Neural cell (in vitro differentiated cells): ENCODE measurements around the gene CLEC1B. TPM values are rescaled to one million over a fixed set of nuclear protein-coding genes. Genes with fewer than 3 reads are reported as not detected.

Experiments
- H2AFZ ChIP-seq: fragments of 200-600, 300-800 bp; sonication (generic), shearing (Covaris generic); 2 replicates; pipeline ENCODE4 v1.6.0; 2014; ENCODE audit warnings: low read depth, mild to moderate bottlenecking, antibody characterized with exemption, low read length, moderate library complexity
- H3F3A ChIP-seq: fragments of 200-600 bp; shearing (Covaris generic); 2 replicates; pipeline ENCODE4 v1.6.1; 2016; ENCODE audit warnings: mild to moderate bottlenecking, moderate library complexity, mixed read lengths, antibody characterized with exemption, low read length; ENCODE audit not compliant: insufficient read depth, poor library complexity, severe bottlenecking
- H3K27ac ChIP-seq: fragments of 200-600, 300-800 bp; sonication (generic), shearing (Covaris generic); 2 replicates; pipeline ENCODE4 v1.5.1; 2014; ENCODE audit warnings: mild to moderate bottlenecking, low read length, moderate library complexity
- H3K27me3 ChIP-seq: fragments of 300-800, 200-600 bp; sonication (generic), shearing (Covaris generic); 2 replicates; pipeline ENCODE4 v1.6.0; 2014; ENCODE audit warnings: mild to moderate bottlenecking, low read depth, low read length, moderate library complexity; ENCODE audit not compliant: insufficient read depth
- H3K36me3 ChIP-seq: fragments of 300-800, 200-600 bp; sonication (generic), shearing (Covaris generic); 2 replicates; pipeline ENCODE4 v1.5.1; 2014; ENCODE audit warnings: mild to moderate bottlenecking, antibody characterized with exemption, low read length, moderate library complexity; ENCODE audit not compliant: insufficient read depth
- H3K4me2 ChIP-seq: fragments of 300-800, 200-600 bp; sonication (generic), shearing (Covaris generic); 2 replicates; pipeline ENCODE4 v1.6.0; 2014; ENCODE audit warnings: mild to moderate bottlenecking, low read length
- H3K4me3 ChIP-seq: fragments of 300-800, 200-600 bp; sonication (generic), shearing (Covaris generic); 2 replicates; pipeline ENCODE4 v1.5.1; 2014; ENCODE audit warnings: mild to moderate bottlenecking, low read length, moderate library complexity
- H3K79me2 ChIP-seq: fragments of 200-600 bp; shearing (Covaris generic); replicated peaks from 2 replicates; pipeline ENCODE4 v1.6.0; 2014; ENCODE audit warnings: mild to moderate bottlenecking, low read length, moderate library complexity; ENCODE audit not compliant: insufficient read depth
- H3K9ac ChIP-seq: fragments of 300-800, 200-600 bp; sonication (generic), shearing (Covaris generic); 2 replicates; pipeline ENCODE4 v1.6.1; 2016; ENCODE audit warnings: mild to moderate bottlenecking, low read length, mixed read lengths
- H3K9me2 ChIP-seq: fragments of 200-600 bp; shearing (Covaris generic); 2 replicates; pipeline ENCODE4 v1.6.1; 2016; ENCODE audit warnings: mild to moderate bottlenecking, low read length, mixed read lengths; ENCODE audit not compliant: insufficient read depth
- H3K9me3 ChIP-seq: fragments of 200-600, 300-800 bp; sonication (generic), shearing (Covaris generic); 2 replicates; pipeline ENCODE4 v1.6.1; 2016; ENCODE audit warnings: mild to moderate bottlenecking, mixed run types, low read length, moderate library complexity, mixed read lengths
- H4K20me1 ChIP-seq: fragments of 200-600 bp; shearing (Covaris generic); 2 replicates; pipeline ENCODE4 v1.6.1; 2016; ENCODE audit warnings: mild to moderate bottlenecking, mixed run types; ENCODE audit not compliant: insufficient read depth
- EP300 ChIP-seq: fragments of 450-650 bp; conservative IDR thresholded peaks from 2 replicates; pipeline ENCODE4 v1.6.1; 2014; ENCODE audit warnings: antibody characterized with exemption, mild to moderate bottlenecking, moderate library complexity; ENCODE audit not compliant: poor library complexity, severe bottlenecking
- EZH2 ChIP-seq: fragments of 200-600, 300-800 bp; shearing (Covaris generic), sonication (generic); IDR thresholded peaks from 2 replicates; pipeline ENCODE4 v1.6.1; 2014; ENCODE audit warnings: antibody characterized with exemption, low read length, borderline replicate concordance, mild to moderate bottlenecking; ENCODE audit not compliant: insufficient read depth, poor library complexity, severe bottlenecking
- MXI1 ChIP-seq: fragments of 450-650 bp; conservative IDR thresholded peaks from 2 replicates; pipeline ENCODE4 v1.6.1; 2014; ENCODE audit warnings: antibody characterized with exemption, mild to moderate bottlenecking; ENCODE audit not compliant: poor library complexity, severe bottlenecking
- POLR2AphosphoS5 ChIP-seq: IDR thresholded peaks from 2 replicates; pipeline ENCODE4 v1.6.1; 2012
- RAD21 ChIP-seq: fragments of 450-650 bp; conservative IDR thresholded peaks from 2 replicates; pipeline ENCODE4 v1.6.1; 2014; ENCODE audit warnings: antibody characterized with exemption, mild to moderate bottlenecking, moderate library complexity
- REST ChIP-seq: IDR thresholded peaks from 2 replicates; pipeline ENCODE4 v1.6.1; 2012; ENCODE audit warnings: borderline replicate concordance
- SMC3 ChIP-seq: fragments of 450-650 bp; conservative IDR thresholded peaks from 2 replicates; pipeline ENCODE4 v1.6.1; 2014; ENCODE audit warnings: antibody characterized with exemption, mild to moderate bottlenecking, moderate library complexity; ENCODE audit not compliant: poor library complexity
- TAF1 ChIP-seq: IDR thresholded peaks from 2 replicates; pipeline ENCODE4 v1.6.1; 2012; ENCODE audit warnings: low read depth
- polyA minus RNA-seq: library from RNA; depleted of rRNA, polyadenylated mRNA; stranded (reverse); fragments of >200 nt; gene quantifications from 2 replicates; pipeline ENCODE4 v1.2.3, GENCODE V29; 2014
- polyA plus RNA-seq: library from polyadenylated mRNA; depleted of rRNA; stranded (reverse); fragments of >200 nt; gene quantifications from 2 replicates; pipeline ENCODE4 v1.2.3, GENCODE V29; 2014
- TF ChIP-seq, protein P1 (sequence below): fragments of 450-650 bp; IDR thresholded peaks from 2 replicates; pipeline ENCODE4 v1.5.1; 2014; ENCODE audit warnings: antibody characterized with exemption, mild to moderate bottlenecking, moderate library complexity; ENCODE audit not compliant: poor library complexity, severe bottlenecking

The CLEC1B gene
- polyA plus RNA-seq (not detected in 2 replicates), polyA minus RNA-seq (not detected in 2 replicates)

GRCh38 chr12:9999016-9999415 is at the start of gene CLEC1B:
CLEC1B (minus strand) TSS chr12:9999121; CDS start chr12:9999100, 21 bp downstream.
- Histone ChIP-seq H4K20me1 (no peaks in the 10 kb centered on the region), H3K9me3 (no peaks in the 10 kb centered on the region), H3K27me3 (no peaks in the 10 kb centered on the region)

GRCh38 chr12:10048526-10048925 is 49.6 kb upstream of the CLEC1B start:
- Histone ChIP-seq H3K79me2 (no peaks in the 10 kb centered on the region), H3K9me2 (no peaks in the 10 kb centered on the region), H4K20me1 (no peaks in the 10 kb centered on the region), H2AFZ (no peak overlapping the region), H3K9ac (no peak overlapping the region), H3F3A (no peaks in the 10 kb centered on the region), H3K9me3 (no peaks in the 10 kb centered on the region), H3K27ac (no peak overlapping the region), H3K4me2 (no peak overlapping the region), H3K27me3 (no peaks in the 10 kb centered on the region), H3K4me3 (no peak overlapping the region), H3K36me3 (no peaks in the 10 kb centered on the region)
- TF ChIP-seq, protein P1, sequence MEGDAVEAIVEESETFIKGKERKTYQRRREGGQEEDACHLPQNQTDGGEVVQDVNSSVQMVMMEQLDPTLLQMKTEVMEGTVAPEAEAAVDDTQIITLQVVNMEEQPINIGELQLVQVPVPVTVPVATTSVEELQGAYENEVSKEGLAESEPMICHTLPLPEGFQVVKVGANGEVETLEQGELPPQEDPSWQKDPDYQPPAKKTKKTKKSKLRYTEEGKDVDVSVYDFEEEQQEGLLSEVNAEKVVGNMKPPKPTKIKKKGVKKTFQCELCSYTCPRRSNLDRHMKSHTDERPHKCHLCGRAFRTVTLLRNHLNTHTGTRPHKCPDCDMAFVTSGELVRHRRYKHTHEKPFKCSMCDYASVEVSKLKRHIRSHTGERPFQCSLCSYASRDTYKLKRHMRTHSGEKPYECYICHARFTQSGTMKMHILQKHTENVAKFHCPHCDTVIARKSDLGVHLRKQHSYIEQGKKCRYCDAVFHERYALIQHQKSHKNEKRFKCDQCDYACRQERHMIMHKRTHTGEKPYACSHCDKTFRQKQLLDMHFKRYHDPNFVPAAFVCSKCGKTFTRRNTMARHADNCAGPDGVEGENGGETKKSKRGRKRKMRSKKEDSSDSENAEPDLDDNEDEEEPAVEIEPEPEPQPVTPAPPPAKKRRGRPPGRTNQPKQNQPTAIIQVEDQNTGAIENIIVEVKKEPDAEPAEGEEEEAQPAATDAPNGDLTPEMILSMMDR = no peak
- TF ChIP-seq POLR2AphosphoS5 (no peak), TAF1 (no peak), RAD21 (no peak), MXI1 (no peak), EZH2 (no peak), REST (no peak), SMC3 (no peak), EP300 (no peak)

More at GRCh38 chr12:9999016-9999415, at the start of gene CLEC1B:
- Histone ChIP-seq H3K9me2 (no peaks in the 10 kb centered on the region), H3K9ac (no peak within 1 kb of the TSS), H3K79me2 (no peaks in the 10 kb centered on the region), H3F3A (no peaks in the 10 kb centered on the region), H3K27ac (no peak within 1 kb of the TSS), H2AFZ (no peak within 1 kb of the TSS), H3K4me3 (no peak within 1 kb of the TSS), H3K36me3 (no peaks in the 10 kb centered on the region), H3K4me2 (no peak within 1 kb of the TSS)
- TF ChIP-seq RAD21 (no peak), MXI1 (no peak), EZH2 (no peak)
